Measurements from ENCODE around the gene CD300H.
"Not testable (repeated sequence)": the region's sequence is repeated elsewhere in the genome, so short reads cannot be mapped to it uniquely, and the experiment has no call there.

CD300H gene

GRCh38 chr17:74525465-74525725 lies 41.9 kb downstream of the CD300H start:
- no peak for DNase-seq

DNA sequence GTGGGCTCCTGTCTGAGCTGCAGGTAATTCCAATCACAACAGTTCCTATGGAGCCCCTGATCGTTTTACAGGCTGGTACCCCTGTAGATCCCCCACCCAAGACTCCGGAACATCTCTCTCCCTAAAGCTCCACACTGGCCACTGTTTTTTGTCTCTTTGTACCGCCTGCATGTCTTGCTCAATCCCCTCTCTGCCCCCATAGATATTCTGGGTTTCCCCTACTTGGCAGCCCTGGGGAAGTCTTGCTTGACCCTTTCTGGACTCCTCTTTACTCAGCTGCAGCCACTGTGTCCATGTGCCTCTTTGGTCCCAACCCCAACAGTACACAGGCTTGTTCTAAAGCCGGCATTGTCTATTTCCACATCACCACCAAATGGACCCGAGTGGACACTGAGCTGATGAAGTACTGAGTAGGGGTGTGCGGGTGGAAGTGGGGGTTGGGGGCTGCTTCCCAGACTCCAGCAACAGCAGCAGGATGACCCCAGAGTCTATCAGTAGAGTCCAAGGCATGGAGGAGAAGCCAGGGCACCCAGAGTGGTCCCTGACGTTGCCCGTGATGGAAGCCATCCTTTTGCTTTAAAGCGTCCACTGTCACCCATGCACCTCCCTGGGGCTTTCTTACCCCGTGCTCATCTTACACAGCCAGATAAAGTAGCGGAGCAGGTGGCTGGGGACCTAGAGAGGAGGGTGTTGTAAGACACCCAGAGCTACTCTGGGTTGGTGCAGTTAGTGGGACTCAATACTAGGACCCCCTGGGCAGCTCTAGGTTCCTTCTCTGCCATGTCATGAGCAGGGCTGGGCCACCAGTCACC lies 42.5 kb downstream of the CD300H start:
- DNase-seq: no peak

GRCh38 chr17:74523308-74523707 lies 44.0 kb downstream of the CD300H start:
- DNase-seq: no peak

GRCh38 chr17:74522381-74523105 lies 44.8 kb downstream of the CD300H start:
- DNase-seq: no peak

GRCh38 chr17:74521701-74522201 lies 45.6 kb downstream of the CD300H start:
- no peak for DNase-seq

DNA sequence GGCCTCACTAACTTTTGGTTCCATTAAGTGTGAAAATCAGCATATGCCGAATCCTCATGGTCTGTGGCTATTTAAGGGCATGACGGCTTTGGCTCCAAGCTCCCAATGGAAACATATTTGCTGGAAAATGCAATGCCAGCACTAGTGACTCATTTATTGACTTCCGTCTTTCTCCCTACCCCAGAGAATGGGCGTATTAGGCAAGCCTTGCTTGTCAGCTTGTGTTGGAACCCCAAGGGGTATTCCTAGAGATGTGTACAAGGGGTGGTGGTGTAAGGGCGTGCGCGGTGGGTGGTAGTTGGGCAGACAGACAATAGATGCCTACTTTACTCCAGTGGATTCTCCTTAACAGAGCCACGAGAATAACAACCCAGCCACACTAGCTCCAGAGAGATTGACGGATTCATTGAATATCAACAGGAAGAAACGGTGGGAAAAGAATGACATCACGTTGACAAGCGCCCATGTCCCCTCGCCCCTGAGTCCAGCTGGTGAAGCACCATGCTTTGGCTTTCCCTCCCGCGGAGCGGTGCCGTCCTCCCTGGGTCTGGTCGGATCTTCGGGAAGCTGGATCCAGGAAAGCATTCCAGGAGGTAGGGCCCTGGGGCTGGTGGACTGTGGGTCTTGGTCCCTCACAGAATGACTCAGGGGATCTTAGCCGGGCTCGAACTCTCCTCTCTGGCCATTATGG lies 46.4 kb downstream of the CD300H start:
- DNase-seq: no peak

DNA sequence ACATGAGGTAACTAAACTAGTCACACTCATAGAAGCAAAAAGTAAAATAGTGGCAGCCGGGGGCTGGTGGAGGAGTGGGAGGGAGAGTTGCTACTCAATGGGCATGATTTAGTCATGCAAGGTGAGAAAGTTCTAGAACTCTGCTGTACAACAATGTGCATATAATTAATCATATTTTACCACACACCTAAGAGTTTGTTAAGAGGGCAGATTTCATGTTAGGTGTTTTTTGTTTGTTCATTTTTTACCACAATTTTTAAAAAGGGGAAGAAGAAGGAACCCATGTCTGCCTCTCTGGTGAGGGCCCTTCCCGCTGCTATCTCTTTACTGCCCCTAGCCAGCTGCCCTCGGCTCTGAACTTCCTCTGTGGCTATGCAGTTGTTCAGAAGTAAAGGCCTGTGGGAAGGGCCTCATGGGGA lies 47.3 kb downstream of the CD300H start:
- DNase-seq: no peak

- not testable (repeated sequence) for DNase-seq
These were observed 48.8 kb downstream of the CD300H start for GRCh38 chr17:74518413-74518981.

GRCh38 chr17:74516561-74517328 lies 50.6 kb downstream of the CD300H start:
- no peak for DNase-seq

- no peak for DNase-seq
These were observed 51.4 kb downstream of the CD300H start for GRCh38 chr17:74515941-74516340.

DNA sequence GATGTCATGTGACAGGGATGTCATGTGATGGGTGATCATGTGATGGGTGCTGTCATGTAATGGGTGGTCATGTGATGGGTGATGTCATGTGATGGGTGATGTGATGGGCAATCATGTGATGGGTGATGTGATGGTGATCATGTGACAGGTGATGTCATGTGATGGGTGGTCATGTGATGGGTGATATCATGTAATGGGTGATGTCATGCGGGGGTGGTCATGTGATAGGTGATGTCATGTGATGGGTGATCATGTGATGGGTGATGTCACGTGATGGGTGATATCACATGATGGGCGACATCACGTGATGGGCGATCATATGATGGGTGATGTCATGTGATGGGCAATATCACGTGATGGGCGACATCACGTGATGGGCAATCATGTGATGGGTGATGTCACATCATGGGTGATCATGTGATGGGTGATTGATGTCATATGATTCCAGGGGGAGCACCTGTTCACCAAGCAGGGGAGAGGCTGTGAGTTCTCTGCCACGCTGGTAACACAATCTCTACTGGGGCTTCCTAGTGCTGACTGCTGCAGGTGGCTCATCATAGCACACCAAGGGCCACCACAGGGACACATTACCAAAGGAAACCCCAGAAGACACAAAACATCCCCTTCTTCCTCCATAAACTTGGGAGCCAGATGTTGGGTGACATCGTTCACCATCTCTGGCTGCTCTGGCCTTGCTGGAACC lies 52.5 kb downstream of the CD300H start:
- no peak for DNase-seq

- DNase-seq: no peak
These were observed 53.2 kb downstream of the CD300H start for GRCh38 chr17:74513987-74514631.

DNA sequence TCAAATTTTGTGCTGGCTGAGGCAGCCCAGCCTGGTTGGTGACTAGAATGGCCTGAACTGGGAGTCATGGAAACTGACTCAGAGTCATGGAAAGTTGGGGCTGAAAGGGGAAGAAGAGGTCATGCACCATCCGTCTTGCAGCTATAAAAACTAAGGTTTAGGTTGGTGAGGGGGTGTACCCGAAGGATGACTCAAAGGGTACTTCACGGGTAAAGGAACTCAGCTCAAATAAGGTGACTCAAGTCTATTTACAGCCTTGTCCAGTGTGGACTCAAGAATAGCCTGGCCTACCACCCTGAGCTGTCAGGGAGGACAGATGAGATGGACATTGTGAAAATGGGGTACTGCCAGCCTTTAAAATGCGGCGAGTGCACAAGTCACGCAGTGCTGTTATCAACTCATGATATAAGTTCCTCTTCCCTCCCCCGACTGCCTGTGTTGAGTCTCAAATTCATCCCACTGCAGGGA lies 54.7 kb downstream of the CD300H start:
- no peak for DNase-seq

DNA sequence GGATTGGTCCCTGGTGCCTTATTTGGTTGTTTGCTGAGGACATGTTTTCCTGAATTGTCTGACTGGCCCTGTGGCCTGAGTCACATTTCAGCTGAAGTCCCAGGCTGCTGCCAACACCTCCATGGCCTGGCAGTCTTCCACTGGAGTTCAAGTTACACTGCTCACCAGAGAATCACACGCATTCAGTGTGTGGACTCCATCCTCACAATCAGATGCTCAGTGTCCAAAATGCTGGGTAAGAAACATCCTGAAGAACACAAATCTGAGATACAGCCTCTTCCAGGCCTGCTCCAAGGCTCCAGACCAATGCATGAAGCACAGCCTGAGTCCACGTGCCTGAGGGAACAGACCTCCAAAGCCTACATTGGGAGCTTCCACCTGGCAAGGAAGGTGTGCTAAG lies 55.3 kb downstream of the CD300H start:
- DNase-seq: no peak

Measured in NCI-H526 treated with DMSO at 0.1 percent for 48 hours (cell line).